Retinal pigment epithelial cell (primary cell): ENCODE data around the gene CASP7.
"Not testable (repeated sequence)": the region's sequence is repeated elsewhere in the genome, so short reads cannot be mapped to it uniquely, and the experiment has no call there.

ENCODE experiments used
- DNase-seq: peaks from one replicate; pipeline ENCODE4 v3.0.0-alpha.2; 2010; ENCODE audit warnings: low read depth
- H3K4me3 ChIP-seq: 2 replicates; pipeline ENCODE4 v1.5.1; 2011; ENCODE audit warnings: mild to moderate bottlenecking, low read length, control low read depth, moderate library complexity
- CTCF ChIP-seq: conservative IDR thresholded peaks from 2 replicates; pipeline ENCODE4 v1.5.1; 2011; ENCODE audit warnings: low read depth, low read length, control low read depth, inconsistent platforms

Gene CASP7

GRCh38 chr10:113765910-113766309 is 86.2 kb downstream of the CASP7 start:
- no peak overlapping the region for H3K4me3 ChIP-seq
- DNase-seq = no peak
- no peak for TF ChIP-seq CTCF

GRCh38 chr10:113767222-113767621 is 87.5 kb downstream of the CASP7 start:
- TF ChIP-seq CTCF = no peak
- no peak for DNase-seq
- no peak overlapping the region for H3K4me3 ChIP-seq

GRCh38 chr10:113770346-113770745 is 90.6 kb downstream of the CASP7 start:
- DNase-seq = no peak
- H3K4me3 ChIP-seq = no peak overlapping the region
- no peak for TF ChIP-seq CTCF

- DNase-seq, H3K4me3 ChIP-seq: not testable (repeated sequence)
Measured at GRCh38 chr10:113771131-113771530, 91.4 kb downstream of the CASP7 start.

GRCh38 chr10:113775686-113776294 is 96.1 kb downstream of the CASP7 start:
- no peak for DNase-seq
- H3K4me3 ChIP-seq = no peak overlapping the region
- TF ChIP-seq CTCF = peak; percentile 15

GRCh38 chr10:113776553-113776952 is 96.8 kb downstream of the CASP7 start:
- no peak for DNase-seq
- H3K4me3 ChIP-seq = no peak overlapping the region
- no peak for TF ChIP-seq CTCF
